Activated B cell treated with CpG ODN at 0.5 μM for 24 hours (primary cell): ENCODE measurements around the gene ARNT2. TPM values are rescaled to one million over a fixed set of nuclear protein-coding genes. Genes with fewer than 3 reads are reported as not detected.

Experiments used
- ATAC-seq: fragments of 200-7000 bp; cut with Tn5 transposase; one replicate; pipeline ENCODE4 v1.10.0; 2021; ENCODE audit warnings: low read depth, mild to moderate bottlenecking, moderate library complexity
- CTCF ChIA-PET: fragments of 350-600 bp; sonication (Branson Sonifier 250); formaldehyde crosslinking; loops from one replicate; lab custom pipeline; 2021; ENCODE audit warnings: antibody characterized with exemption; lab: Charles Lee
- POLR2A ChIA-PET: fragments of 350-600 bp; sonication (Branson Sonifier 250); formaldehyde crosslinking; loops from one replicate; lab custom pipeline; 2021; ENCODE audit warnings: antibody characterized with exemption; lab: Charles Lee
- DNase-seq: peaks from one replicate; pipeline ENCODE4 v3.0.0; 2022
- H3K27ac Mint-ChIP-seq: one replicate; pipeline ENCODE4 v1.8.0; 2020; ENCODE audit warnings: mixed read lengths
- H3K27me3 Mint-ChIP-seq: one replicate; pipeline ENCODE4 v1.8.0; 2021; ENCODE audit warnings: mixed read lengths
- H3K36me3 Mint-ChIP-seq: one replicate; pipeline ENCODE4 v1.8.0; 2021; ENCODE audit warnings: low read depth, mixed read lengths
- H3K4me1 Mint-ChIP-seq: one replicate; pipeline ENCODE4 v1.8.0; 2021; ENCODE audit warnings: mixed read lengths
- H3K4me3 Mint-ChIP-seq: one replicate; pipeline ENCODE4 v1.8.0; 2020; ENCODE audit warnings: mild to moderate bottlenecking, mixed read lengths
- H3K9me3 Mint-ChIP-seq: one replicate; pipeline ENCODE4 v1.8.0; 2020; ENCODE audit warnings: mixed read lengths
- intact Hi-C: fragments of 100-400 bp; cut with micrococcal nuclease; formaldehyde crosslinking; loops from one replicate; pipeline ENCODE4 v1.15.1; 2024
- total RNA-seq: library from RNA; stranded (reverse); gene quantifications from 2 replicates; pipeline ENCODE4 v1.2.3, GENCODE V29; 2022
- TF ChIP-seq, protein P1 (sequence below): fragments of 200-600 bp; IDR thresholded peaks from one replicate; pipeline ENCODE4 v1.8.0; 2022; ENCODE audit warnings: antibody characterized with exemption, mild to moderate bottlenecking

ARNT2 gene
- total RNA-seq, 1 donor from 2014 or later, result not detected

DNA sequence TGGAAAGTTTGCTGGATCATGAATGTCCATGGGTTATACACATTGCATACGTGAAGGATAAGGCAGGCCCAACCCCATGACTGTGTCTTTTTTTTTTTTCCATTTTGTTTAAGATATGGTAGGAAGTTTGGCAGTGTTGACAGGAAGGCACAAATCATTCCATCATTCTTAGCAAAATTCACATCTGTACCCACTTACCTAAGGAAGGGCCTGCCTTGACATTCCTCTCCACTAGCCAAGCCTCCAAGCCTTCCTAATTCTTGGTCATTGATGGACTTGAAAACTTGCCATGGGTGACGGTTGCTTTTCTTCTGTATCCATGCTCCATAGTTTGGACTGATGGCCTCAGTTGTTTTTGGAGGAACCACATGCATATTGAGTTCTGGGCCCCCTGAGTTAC lies 54.4 kb downstream of the ARNT2 start:
- peaks cover 5% of the 10 kb centered on the region for H3K27me3 Mint-ChIP-seq
- TF ChIP-seq, protein P1, sequence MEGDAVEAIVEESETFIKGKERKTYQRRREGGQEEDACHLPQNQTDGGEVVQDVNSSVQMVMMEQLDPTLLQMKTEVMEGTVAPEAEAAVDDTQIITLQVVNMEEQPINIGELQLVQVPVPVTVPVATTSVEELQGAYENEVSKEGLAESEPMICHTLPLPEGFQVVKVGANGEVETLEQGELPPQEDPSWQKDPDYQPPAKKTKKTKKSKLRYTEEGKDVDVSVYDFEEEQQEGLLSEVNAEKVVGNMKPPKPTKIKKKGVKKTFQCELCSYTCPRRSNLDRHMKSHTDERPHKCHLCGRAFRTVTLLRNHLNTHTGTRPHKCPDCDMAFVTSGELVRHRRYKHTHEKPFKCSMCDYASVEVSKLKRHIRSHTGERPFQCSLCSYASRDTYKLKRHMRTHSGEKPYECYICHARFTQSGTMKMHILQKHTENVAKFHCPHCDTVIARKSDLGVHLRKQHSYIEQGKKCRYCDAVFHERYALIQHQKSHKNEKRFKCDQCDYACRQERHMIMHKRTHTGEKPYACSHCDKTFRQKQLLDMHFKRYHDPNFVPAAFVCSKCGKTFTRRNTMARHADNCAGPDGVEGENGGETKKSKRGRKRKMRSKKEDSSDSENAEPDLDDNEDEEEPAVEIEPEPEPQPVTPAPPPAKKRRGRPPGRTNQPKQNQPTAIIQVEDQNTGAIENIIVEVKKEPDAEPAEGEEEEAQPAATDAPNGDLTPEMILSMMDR, result no peak
- H3K9me3 Mint-ChIP-seq, result no peaks in the 10 kb centered on the region
- intact Hi-C loops, result no loop called here
- H3K4me3 Mint-ChIP-seq, result no peak overlapping the region
- H3K4me1 Mint-ChIP-seq, result no peaks in the 10 kb centered on the region
- ChIA-PET POLR2A (no interaction called here), CTCF (no interaction called here)
- ATAC-seq (no peak), DNase-seq (no peak)
- no peak overlapping the region for H3K27ac Mint-ChIP-seq
- H3K36me3 Mint-ChIP-seq, result no peaks in the 10 kb centered on the region

DNA sequence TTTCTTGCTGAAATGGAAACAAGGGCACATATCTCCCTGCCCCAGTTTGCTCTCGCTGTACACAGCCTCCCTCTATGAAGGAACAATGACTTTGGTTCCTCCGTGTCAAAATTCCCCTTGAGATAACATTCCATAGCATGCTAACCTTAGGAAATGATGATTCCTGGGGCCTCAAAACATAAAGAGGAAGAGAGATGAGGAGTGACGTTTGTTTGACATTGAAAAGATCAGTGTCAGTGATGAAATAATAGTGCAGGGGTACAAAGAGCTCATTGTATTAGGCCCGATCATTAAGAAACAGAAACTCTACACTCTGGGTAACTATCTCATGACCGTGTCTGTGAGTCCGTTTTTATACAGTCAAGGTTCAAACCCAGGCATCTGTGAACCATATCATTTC lies 55.2 kb downstream of the ARNT2 start:
- TF ChIP-seq, protein P1, result no peak
- CTCF ChIA-PET, result interaction anchor here (0.7 to 0.9 kb wide), 2 partner anchors 318 to 511 kb away, joined by 3 read pairs; no protein-coding TSS in a partner anchor

DNA sequence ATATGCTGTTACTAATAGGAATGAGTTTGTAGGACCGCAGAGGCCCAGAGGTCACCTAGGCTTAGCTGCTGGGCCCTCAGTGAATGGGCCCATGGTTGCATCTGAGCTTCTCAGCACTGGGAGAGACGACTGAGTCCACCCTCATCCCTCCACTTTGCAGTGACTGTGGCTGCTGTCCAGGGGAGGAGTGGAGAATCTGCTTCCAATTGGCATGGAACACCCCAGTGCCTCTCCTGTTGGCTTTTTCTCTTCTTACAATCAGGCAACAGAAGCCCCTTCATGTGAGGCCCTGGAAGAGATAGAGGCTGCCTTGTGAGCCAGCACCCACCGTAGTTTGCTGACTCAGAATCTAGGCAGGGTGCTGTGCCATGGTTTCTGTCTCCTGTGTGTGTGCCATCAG lies 55.6 kb downstream of the ARNT2 start:
- Mint-ChIP-seq H3K4me1 (no peaks in the 10 kb centered on the region), H3K27ac (no peak overlapping the region), H3K4me3 (no peak overlapping the region), H3K36me3 (no peaks in the 10 kb centered on the region), H3K27me3 (peaks cover 3% of the 10 kb centered on the region), H3K9me3 (no peaks in the 10 kb centered on the region)
- no peak for DNase-seq
- intact Hi-C loops, result no loop called here
- TF ChIP-seq, protein P1, result no peak
- ChIA-PET CTCF (interaction anchor here (0.7 to 0.9 kb wide), 3 partner anchors 317 to 511 kb away, joined by 3 to 4 read pairs (median 3); no protein-coding TSS in a partner anchor), POLR2A (no interaction called here)
- ATAC-seq, result no peak

More for the DNA sequence above, 55.2 kb downstream of the ARNT2 start:
- DNase-seq (no peak), ATAC-seq (no peak)
- intact Hi-C loops, result no loop called here
- Mint-ChIP-seq H3K36me3 (no peaks in the 10 kb centered on the region), H3K27me3 (peaks cover 3% of the 10 kb centered on the region), H3K4me1 (no peaks in the 10 kb centered on the region), H3K27ac (no peak overlapping the region), H3K4me3 (no peak overlapping the region), H3K9me3 (no peaks in the 10 kb centered on the region)
- POLR2A ChIA-PET, result no interaction called here

DNA sequence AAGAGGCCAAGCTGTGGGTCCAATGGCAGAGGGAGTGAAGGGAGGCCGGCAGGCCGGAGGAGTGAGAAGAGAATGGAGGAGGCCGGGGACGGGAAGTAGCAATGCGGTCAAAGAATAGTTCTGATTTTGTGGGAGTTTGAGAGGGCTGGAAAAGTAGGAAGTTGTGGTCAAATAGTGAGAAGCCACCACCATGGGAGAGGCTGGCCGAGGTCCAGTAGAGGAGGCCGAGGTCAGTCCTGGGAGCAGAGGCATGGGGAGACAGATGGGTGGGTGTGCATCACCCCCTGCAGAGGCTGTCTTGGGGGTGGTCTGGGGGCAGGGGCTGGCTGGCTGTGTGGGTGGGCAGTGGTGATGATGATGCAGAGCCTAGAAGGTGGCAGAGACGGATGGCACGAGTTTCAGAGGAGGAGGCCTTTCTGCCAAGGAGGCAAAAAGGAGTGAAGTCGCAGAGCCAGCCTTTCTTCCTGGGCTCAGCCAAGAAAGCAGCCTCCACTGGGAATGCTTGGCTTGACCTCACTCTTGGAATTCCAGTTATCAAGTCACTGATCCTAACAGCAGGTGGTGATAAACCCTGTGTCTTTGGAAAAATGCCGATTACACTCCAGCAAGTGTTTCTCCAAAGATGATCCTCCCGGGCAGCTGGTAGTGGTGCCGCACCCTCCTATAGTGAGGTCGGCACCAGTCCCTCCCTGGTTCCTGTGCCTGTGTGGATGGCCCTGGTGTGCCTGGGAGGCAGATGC lies 57.3 kb downstream of the ARNT2 start:
- ChIA-PET POLR2A (no interaction called here), CTCF (no interaction called here)
- no peaks in the 10 kb centered on the region for H3K27me3 Mint-ChIP-seq
- H3K36me3 Mint-ChIP-seq, result no peaks in the 10 kb centered on the region
- H3K4me3 Mint-ChIP-seq, result no peak overlapping the region
- TF ChIP-seq, protein P1, result no peak
- no peaks in the 10 kb centered on the region for H3K9me3 Mint-ChIP-seq
- H3K27ac Mint-ChIP-seq, result no peak overlapping the region
- H3K4me1 Mint-ChIP-seq, result no peaks in the 10 kb centered on the region
- ATAC-seq, result no peak
- no peak for DNase-seq
- intact Hi-C loops, result no loop called here

GRCh38 chr15:80462111-80462510 lies 57.9 kb downstream of the ARNT2 start:
- no peak overlapping the region for H3K4me3 Mint-ChIP-seq

More at GRCh38 chr15:80462111-80462510, 57.9 kb downstream of the ARNT2 start:
- DNase-seq, result no peak
- Mint-ChIP-seq H3K36me3 (no peaks in the 10 kb centered on the region), H3K4me1 (no peaks in the 10 kb centered on the region), H3K27ac (no peak overlapping the region), H3K9me3 (no peaks in the 10 kb centered on the region), H3K27me3 (peaks cover 3% of the 10 kb centered on the region)
- TF ChIP-seq, protein P1, result no peak
- ATAC-seq, result no peak
- ChIA-PET POLR2A (no interaction called here), CTCF (no interaction called here)
- intact Hi-C loops, result no loop called here
